ENCODE measurements around the gene TAF1D. TPM values are rescaled to one million over a fixed set of nuclear protein-coding genes. Genes with fewer than 3 reads are reported as not detected.
A peak's percentile ranks its signal among the peaks of the same experiment; 100 is the strongest.

The TAF1D gene
- total and polyA plus RNA-seq, 2 experiments from 2014 or later: 24.7 to 60.7 TPM

DNA sequence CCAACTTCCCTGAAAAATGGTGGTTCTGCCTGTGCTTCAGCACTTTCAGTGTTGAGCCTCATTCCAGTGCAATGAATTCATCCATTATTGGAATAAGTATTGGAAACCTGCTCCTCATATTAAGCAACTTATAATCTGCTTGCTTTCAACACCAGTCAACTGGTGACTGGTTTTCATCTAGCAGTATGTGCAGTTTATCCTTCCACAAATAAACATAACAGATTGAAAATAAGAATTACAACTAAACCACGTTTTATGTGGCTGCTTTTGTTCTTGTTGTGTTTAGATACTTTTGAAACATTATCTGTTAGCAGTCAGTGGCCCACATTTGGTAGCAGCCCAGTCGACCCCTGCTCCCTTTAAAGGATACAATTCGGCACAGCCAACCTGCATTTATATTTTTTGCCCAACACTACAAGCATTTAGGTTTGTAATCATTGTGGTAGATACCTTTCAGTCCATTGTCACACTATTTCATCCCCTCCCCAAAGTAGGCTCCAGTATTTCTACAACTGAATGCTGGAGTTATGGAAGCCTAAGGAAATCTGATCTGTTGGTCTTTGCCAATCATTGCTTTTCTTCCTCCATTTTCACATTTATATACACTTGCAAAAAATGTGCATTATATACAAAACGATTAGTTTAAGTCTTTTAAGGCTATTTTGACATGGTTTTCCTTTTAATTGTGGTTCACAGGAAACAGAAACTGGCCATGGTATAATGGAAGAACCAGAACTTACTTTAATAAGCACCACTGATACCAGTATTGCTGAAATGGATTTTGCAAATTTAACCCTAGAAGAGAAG is 13.1 kb downstream of the TAF1D start:
- Histone ChIP-seq H3K4me3 (no peak overlapping the region), H3K27me3 (no peaks in the 10 kb centered on the region), H3K36me3 (peaks cover 91% of the 10 kb centered on the region), H3K9me3 (ENCODE audit: low read depth) (no peaks in the 10 kb centered on the region), H3K4me1 (ENCODE audit: low read depth) (no peaks in the 10 kb centered on the region), H3K27ac (peak overlapping the region; percentile 75)
- TF ChIP-seq, protein P1, sequence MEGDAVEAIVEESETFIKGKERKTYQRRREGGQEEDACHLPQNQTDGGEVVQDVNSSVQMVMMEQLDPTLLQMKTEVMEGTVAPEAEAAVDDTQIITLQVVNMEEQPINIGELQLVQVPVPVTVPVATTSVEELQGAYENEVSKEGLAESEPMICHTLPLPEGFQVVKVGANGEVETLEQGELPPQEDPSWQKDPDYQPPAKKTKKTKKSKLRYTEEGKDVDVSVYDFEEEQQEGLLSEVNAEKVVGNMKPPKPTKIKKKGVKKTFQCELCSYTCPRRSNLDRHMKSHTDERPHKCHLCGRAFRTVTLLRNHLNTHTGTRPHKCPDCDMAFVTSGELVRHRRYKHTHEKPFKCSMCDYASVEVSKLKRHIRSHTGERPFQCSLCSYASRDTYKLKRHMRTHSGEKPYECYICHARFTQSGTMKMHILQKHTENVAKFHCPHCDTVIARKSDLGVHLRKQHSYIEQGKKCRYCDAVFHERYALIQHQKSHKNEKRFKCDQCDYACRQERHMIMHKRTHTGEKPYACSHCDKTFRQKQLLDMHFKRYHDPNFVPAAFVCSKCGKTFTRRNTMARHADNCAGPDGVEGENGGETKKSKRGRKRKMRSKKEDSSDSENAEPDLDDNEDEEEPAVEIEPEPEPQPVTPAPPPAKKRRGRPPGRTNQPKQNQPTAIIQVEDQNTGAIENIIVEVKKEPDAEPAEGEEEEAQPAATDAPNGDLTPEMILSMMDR (IDR thresholded peaks at IDR 0.05; ENCODE audit: low read depth, low read length): no peak
- no peak for DNase-seq (ENCODE audit: low read depth in 1 of 2, low spot score in 1 of 2)

DNA sequence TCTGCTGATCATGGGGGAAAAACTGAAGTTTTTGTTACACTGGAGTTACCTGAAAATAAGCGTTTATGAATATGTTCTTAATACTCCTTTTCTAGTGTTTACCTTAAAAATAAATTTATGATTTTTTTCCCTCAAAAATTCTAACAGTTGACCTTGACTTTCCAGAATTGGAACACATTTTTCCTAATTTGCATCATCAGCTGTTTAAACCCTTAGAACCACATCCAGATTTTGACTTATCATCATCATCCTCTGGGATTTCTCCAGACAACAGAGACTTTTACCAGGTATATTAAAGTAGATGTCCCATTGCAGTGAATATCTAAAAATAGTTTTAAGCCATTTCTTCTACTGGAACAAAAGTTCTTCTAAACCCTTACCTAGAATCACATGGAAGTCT is 17.2 kb downstream of the TAF1D start:
- H3K9me3 ChIP-seq (ENCODE audit: low read depth): no peaks in the 10 kb centered on the region
- H3K36me3 ChIP-seq: peaks cover 58% of the 10 kb centered on the region
- no peaks in the 10 kb centered on the region for H3K4me1 ChIP-seq (ENCODE audit: low read depth)
- no peak overlapping the region for H3K27ac ChIP-seq
- no peak overlapping the region for H3K4me3 ChIP-seq
- TF ChIP-seq, protein P1 (IDR thresholded peaks at IDR 0.05; ENCODE audit: low read depth, low read length): no peak
- H3K27me3 ChIP-seq: no peaks in the 10 kb centered on the region
- no peak for DNase-seq (ENCODE audit: low read depth in 1 of 2, low spot score in 1 of 2)

DNA sequence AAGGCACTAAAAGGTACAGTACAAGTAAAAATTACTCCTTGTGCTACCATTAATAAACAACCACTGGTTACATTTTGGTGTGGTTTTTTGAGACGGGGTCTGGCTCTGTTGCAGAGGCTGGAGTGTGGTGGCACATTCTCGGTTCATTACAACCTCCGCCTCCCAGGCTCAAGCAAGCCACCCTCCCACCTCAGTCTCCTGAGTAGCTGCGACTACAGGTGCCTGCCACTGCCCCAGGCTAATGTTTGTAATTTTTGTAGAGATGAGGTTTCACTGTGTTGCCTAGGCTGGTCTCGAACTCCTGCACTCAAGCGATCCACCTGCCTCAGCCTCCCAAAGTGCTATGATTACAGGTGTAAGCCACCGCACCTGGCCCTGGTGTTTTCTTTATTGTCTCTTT is 20.8 kb downstream of the TAF1D start:
- Histone ChIP-seq H3K4me1 (ENCODE audit: low read depth) (no peaks in the 10 kb centered on the region), H3K4me3 (no peak overlapping the region), H3K9me3 (ENCODE audit: low read depth) (no peaks in the 10 kb centered on the region), H3K27me3 (no peaks in the 10 kb centered on the region), H3K27ac (no peak overlapping the region), H3K36me3 (peaks cover 33% of the 10 kb centered on the region)
- DNase-seq (ENCODE audit: low read depth in 1 of 2, low spot score in 1 of 2): no peak
- TF ChIP-seq, protein P1 (IDR thresholded peaks at IDR 0.05; ENCODE audit: low read depth, low read length): no peak

DNA sequence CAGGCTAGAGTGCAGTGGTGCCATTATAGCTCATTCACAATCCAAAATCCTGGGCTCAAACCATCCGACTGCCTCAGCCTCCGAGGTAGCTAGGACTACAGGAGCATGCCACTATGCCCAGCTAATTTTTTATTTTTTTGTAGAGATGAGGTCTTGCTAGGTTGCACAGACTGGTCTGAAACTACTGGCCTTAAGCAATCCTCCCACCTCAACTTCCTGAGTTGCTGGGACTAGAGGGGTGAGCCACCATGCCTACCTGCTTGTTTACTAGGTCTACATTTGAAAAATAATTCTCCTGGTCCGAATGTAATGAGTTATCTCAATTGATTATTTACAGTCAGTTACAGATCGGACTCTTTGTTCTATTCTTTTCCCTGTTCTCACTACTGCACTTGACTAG is 22.0 kb downstream of the TAF1D start:
- no peaks in the 10 kb centered on the region for H3K27me3 ChIP-seq
- H3K4me3 ChIP-seq: no peak overlapping the region
- H3K9me3 ChIP-seq (ENCODE audit: low read depth): no peaks in the 10 kb centered on the region
- H3K27ac ChIP-seq: no peak overlapping the region
- H3K36me3 ChIP-seq: peaks cover 24% of the 10 kb centered on the region
- TF ChIP-seq, protein P1 (IDR thresholded peaks at IDR 0.05; ENCODE audit: low read depth, low read length): no peak
- H3K4me1 ChIP-seq (ENCODE audit: low read depth): no peaks in the 10 kb centered on the region
- DNase-seq (ENCODE audit: low read depth in 1 of 2, low spot score in 1 of 2): no peak

DNA sequence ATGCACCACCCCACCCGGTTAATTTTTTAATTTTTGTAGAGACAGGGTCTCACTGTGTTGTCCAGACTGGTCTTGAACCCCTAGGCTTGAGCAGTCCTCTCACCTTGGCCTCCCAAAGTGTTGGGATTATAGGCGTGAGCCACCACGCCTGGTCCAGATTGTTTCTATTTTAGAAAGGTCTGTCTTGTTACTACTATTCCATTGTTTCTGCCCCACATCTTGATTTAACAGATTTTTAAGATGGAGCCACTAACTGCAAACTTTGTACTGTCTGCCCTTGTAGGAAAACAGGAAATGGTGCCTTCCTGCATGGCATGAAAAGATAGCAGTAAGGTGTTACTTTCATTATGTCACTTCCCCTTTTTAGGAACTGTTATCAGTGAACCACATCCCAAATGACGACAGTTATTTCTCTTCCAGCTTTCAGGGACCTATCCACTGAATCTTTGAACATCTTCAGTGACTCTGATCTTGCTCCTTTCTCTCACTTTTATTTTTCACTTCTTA is 23.2 kb downstream of the TAF1D start:
- DNase-seq (ENCODE audit: low read depth in 1 of 2, low spot score in 1 of 2): no peak
- TF ChIP-seq, protein P1 (IDR thresholded peaks at IDR 0.05; ENCODE audit: low read depth, low read length): no peak
- Histone ChIP-seq H3K4me1 (ENCODE audit: low read depth) (no peaks in the 10 kb centered on the region), H3K4me3 (no peak overlapping the region), H3K27me3 (no peaks in the 10 kb centered on the region), H3K36me3 (peaks cover 14% of the 10 kb centered on the region), H3K9me3 (ENCODE audit: low read depth) (no peaks in the 10 kb centered on the region), H3K27ac (no peak overlapping the region)

All from cardiac muscle cell (in vitro differentiated cells and primary cell).